ENCODE results near the gene UGT1A6. TPM values are rescaled to one million over a fixed set of nuclear protein-coding genes. Genes with fewer than 3 reads are reported as not detected.

The UGT1A6 gene
- total and polyA plus RNA-seq, 2 of the 13 experiments (the other 11 are each of a cell fraction or from before 2014, with no cell fraction given) = 0.25 TPM; not detected in 1

GRCh38 chr2:233745073-233745755, 52.5 kb downstream of the UGT1A6 start (continued):
- peak; percentile 82 for TF ChIP-seq BRF2 (CRISPR knock-in tag; IDR thresholded peaks at IDR 0.05)
- peak; percentile 95 for TF ChIP-seq LCORL (IDR thresholded peaks at IDR 0.05)
- peak; percentile 99 for TF ChIP-seq LCORL (CRISPR knock-in tag; IDR thresholded peaks at IDR 0.05)
- TF ChIP-seq HNF4A (CRISPR knock-in tag; IDR thresholded peaks at IDR 0.05) = peak; percentile 97
- peak; percentile 41; the same call in 1 of the 2 replicates for TF ChIP-seq HMGXB3 (CRISPR knock-in tag; IDR thresholded peaks at IDR 0.05; ENCODE audit: borderline replicate concordance)
- no peak for TF ChIP-seq ZNF552 (CRISPR knock-in tag; IDR thresholded peaks at IDR 0.05; ENCODE audit: borderline replicate concordance)
- no peak for TF ChIP-seq U2AF1 (optimal IDR thresholded peaks at IDR 0.05; ENCODE audit: low read depth, low read length)
- TF ChIP-seq ZNF335 (CRISPR knock-in tag; IDR thresholded peaks at IDR 0.05) = peak; percentile 73; the same call in 1 of the 2 replicates
- no peak for TF ChIP-seq ZNF776 (CRISPR knock-in tag; IDR thresholded peaks at IDR 0.05)
- TF ChIP-seq TFE3 (CRISPR knock-in tag; IDR thresholded peaks at IDR 0.05) = peak; percentile 85
- TF ChIP-seq EED (CRISPR knock-in tag; IDR thresholded peaks at IDR 0.05) = no peak
- 0 out of 2 replicates have a peak, but pooled peaks have one; percentile 10 for TF ChIP-seq MAFF (IDR thresholded peaks at IDR 0.05; ENCODE audit: low read depth, low read length)
- peak; percentile 74 for TF ChIP-seq ZNF12 (CRISPR knock-in tag; IDR thresholded peaks at IDR 0.05)
- peak; percentile 75 for TF ChIP-seq THAP11 (CRISPR knock-in tag; IDR thresholded peaks at IDR 0.05)
- TF ChIP-seq, protein P1, sequence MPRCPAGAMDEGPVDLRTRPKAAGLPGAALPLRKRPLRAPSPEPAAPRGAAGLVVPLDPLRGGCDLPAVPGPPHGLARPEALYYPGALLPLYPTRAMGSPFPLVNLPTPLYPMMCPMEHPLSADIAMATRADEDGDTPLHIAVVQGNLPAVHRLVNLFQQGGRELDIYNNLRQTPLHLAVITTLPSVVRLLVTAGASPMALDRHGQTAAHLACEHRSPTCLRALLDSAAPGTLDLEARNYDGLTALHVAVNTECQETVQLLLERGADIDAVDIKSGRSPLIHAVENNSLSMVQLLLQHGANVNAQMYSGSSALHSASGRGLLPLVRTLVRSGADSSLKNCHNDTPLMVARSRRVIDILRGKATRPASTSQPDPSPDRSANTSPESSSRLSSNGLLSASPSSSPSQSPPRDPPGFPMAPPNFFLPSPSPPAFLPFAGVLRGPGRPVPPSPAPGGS (CRISPR knock-in tag; IDR thresholded peaks at IDR 0.05) = peak; percentile 60; the same call in 1 of the 2 replicates
- peak; percentile 90; the same call in 1 of the 2 replicates for TF ChIP-seq TOE1 (CRISPR knock-in tag; IDR thresholded peaks at IDR 0.05)

Measured in HepG2 (cell line).